Osteoblast (primary cell): Measurements from ENCODE around the gene CLEC9A. TPM values are rescaled to one million over a fixed set of nuclear protein-coding genes. Genes with fewer than 3 reads are reported as not detected.

ENCODE experiments used
- DNase-seq: peaks from one replicate; pipeline ENCODE4 v3.0.0; 2011; ENCODE audit warnings: low spot score, mixed read lengths; ENCODE audit not compliant: insufficient read length; ENCODE audit errors: missing footprints
- H2AFZ ChIP-seq: 2 replicates; pipeline ENCODE4 v1.6.0; 2011; ENCODE audit warnings: mild to moderate bottlenecking, low read length
- H3K27ac ChIP-seq: 2 replicates; pipeline ENCODE4 v1.5.1; 2011; ENCODE audit warnings: mild to moderate bottlenecking, low read depth, low read length, moderate library complexity
- H3K27me3 ChIP-seq: 2 replicates; pipeline ENCODE4 v1.6.0; 2012; ENCODE audit warnings: mild to moderate bottlenecking, control low read depth, inconsistent platforms, low read length, moderate library complexity; ENCODE audit not compliant: insufficient read depth
- H3K36me3 ChIP-seq: 2 replicates; pipeline ENCODE4 v1.5.1; 2011; ENCODE audit warnings: mild to moderate bottlenecking, low read length, control low read depth, moderate library complexity; ENCODE audit not compliant: insufficient read depth
- H3K4me1 ChIP-seq: 2 replicates; pipeline ENCODE4 v1.5.1; 2011; ENCODE audit warnings: mild to moderate bottlenecking, low read length, control low read depth, moderate library complexity; ENCODE audit not compliant: insufficient read depth
- H3K4me2 ChIP-seq: 2 replicates; pipeline ENCODE4 v1.6.0; 2011; ENCODE audit warnings: mild to moderate bottlenecking, low read length; ENCODE audit not compliant: insufficient read depth
- H3K4me3 ChIP-seq: fragments of 200-600 bp; sonication (generic); 3 replicates; pipeline ENCODE4 v1.5.1; 2012; ENCODE audit warnings: mild to moderate bottlenecking, low read length, inconsistent platforms; ENCODE audit not compliant: insufficient read depth
- H3K79me2 ChIP-seq: 2 replicates; pipeline ENCODE4 v1.6.0; 2012; ENCODE audit warnings: mild to moderate bottlenecking, low read length, control low read depth, inconsistent platforms; ENCODE audit not compliant: insufficient read depth
- H3K9me3 ChIP-seq: 2 replicates; pipeline ENCODE4 v1.5.1; 2011; ENCODE audit warnings: low read depth, low read length, control low read depth
- H4K20me1 ChIP-seq: 2 replicates; pipeline ENCODE4 v1.6.0; 2012; ENCODE audit warnings: mild to moderate bottlenecking, low read length, control low read depth; ENCODE audit not compliant: insufficient read depth
- total RNA-seq: library from RNA; depleted of rRNA; stranded (reverse); fragments of >200 nt; gene quantifications from 2 replicates; pipeline ENCODE4 v1.2.3, GENCODE V29; 2012
- TF ChIP-seq, protein P1 (sequence below): IDR thresholded peaks from 2 replicates; pipeline ENCODE4 v1.5.1; 2011; ENCODE audit warnings: mild to moderate bottlenecking, low read depth, low read length, moderate library complexity; ENCODE audit errors: extremely low read depth

CLEC9A gene
- total RNA-seq, 1 donor: not detected

DNA sequence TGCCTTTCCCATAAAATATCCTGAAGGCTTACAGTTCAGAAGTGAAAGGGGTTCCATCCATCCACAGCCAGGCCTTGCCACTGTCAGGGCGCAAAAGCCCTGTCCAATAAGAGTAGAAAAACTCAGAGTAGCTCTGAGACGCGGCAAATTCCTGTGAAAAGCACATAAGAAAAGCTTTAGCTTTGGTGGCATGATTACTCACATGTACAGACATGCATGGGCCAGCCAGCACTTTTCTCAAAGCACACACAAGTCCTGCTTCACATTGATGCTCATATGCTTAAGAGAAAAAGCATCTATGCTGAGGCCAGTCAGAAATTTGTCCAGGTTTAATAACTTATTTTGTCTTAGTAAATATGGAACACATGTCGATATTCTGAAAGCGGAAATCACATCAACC lies 42.8 kb downstream of the CLEC9A start:
- no peak for DNase-seq
- H3K4me2 ChIP-seq: no peak overlapping the region
- TF ChIP-seq, protein P1, sequence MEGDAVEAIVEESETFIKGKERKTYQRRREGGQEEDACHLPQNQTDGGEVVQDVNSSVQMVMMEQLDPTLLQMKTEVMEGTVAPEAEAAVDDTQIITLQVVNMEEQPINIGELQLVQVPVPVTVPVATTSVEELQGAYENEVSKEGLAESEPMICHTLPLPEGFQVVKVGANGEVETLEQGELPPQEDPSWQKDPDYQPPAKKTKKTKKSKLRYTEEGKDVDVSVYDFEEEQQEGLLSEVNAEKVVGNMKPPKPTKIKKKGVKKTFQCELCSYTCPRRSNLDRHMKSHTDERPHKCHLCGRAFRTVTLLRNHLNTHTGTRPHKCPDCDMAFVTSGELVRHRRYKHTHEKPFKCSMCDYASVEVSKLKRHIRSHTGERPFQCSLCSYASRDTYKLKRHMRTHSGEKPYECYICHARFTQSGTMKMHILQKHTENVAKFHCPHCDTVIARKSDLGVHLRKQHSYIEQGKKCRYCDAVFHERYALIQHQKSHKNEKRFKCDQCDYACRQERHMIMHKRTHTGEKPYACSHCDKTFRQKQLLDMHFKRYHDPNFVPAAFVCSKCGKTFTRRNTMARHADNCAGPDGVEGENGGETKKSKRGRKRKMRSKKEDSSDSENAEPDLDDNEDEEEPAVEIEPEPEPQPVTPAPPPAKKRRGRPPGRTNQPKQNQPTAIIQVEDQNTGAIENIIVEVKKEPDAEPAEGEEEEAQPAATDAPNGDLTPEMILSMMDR: no peak

DNA sequence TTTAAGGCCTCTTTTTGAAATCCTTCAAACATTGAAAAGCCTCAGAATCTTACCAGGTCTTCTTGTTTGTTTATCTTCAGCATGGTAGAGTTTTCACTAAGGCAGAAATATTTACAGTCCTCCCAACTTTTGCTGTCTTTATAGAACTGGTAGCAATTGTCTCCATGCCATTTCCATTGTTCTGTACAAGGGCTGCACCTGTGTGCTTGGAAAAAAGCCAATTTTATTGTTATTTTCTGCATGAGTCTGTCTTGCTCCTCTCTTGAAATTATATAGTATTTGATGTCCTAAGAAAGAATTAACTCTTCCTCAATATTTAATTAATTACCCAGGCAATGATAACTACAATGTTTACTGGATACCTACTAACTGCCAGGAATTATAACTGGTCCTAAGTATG lies 45.0 kb downstream of the CLEC9A start:
- H3K9me3 ChIP-seq: no peaks in the 10 kb centered on the region
- H3K4me3 ChIP-seq: no peak overlapping the region
- H3K27ac ChIP-seq: no peak overlapping the region
- no peaks in the 10 kb centered on the region for H4K20me1 ChIP-seq
- no peak overlapping the region for H2AFZ ChIP-seq
- H3K79me2 ChIP-seq: no peaks in the 10 kb centered on the region
- TF ChIP-seq, protein P1: no peak
- no peaks in the 10 kb centered on the region for H3K36me3 ChIP-seq
- H3K4me2 ChIP-seq: no peak overlapping the region
- no peaks in the 10 kb centered on the region for H3K27me3 ChIP-seq
- DNase-seq: no peak
- H3K4me1 ChIP-seq: no peaks in the 10 kb centered on the region

More for the DNA sequence above, 42.8 kb downstream of the CLEC9A start:
- Histone ChIP-seq H3K27me3 (no peaks in the 10 kb centered on the region), H3K9me3 (no peaks in the 10 kb centered on the region), H3K4me3 (no peak overlapping the region), H3K4me1 (no peaks in the 10 kb centered on the region), H3K79me2 (no peaks in the 10 kb centered on the region), H4K20me1 (no peaks in the 10 kb centered on the region), H2AFZ (no peak overlapping the region), H3K27ac (no peak overlapping the region), H3K36me3 (no peaks in the 10 kb centered on the region)

DNA sequence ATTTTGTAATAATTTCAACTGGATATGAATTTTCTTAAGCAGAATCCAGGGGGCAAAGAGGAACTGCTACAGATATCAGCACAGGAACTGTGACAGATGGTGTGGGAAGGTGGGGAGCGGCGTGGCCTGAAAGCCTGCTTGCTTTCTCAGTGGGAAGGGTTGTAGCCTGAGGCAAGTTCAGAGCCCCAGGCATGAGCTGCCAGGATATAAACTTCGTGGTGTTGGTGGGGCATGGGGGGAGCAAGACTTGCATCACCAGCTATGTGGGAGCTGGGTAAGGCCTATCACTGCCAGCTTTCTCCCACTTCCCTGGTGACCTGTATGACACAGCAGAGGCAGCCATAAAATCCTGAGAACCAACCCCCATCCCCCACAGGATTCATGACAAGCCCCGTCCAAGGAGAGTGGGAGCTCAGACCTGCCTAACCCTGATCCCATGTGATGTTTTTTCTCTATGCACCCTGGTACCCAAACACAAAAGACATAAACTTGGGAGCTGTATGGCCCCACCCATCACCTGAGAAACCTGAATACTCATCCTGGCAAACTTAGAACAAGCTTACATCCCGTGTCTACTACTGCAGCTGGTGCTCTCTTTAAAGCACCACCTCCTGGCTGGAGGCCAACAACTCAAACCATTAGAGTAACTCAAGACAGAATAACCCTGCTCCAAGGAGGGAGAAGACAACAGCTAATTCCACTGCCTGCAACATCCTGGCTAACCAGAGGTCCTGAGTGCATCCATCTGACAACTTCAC lies 51.8 kb downstream of the CLEC9A start:
- Histone ChIP-seq H3K27ac (no peak overlapping the region), H2AFZ (no peak overlapping the region), H3K36me3 (no peaks in the 10 kb centered on the region), H3K4me3 (no peak overlapping the region), H3K9me3 (no peaks in the 10 kb centered on the region), H4K20me1 (no peaks in the 10 kb centered on the region), H3K27me3 (no peaks in the 10 kb centered on the region), H3K4me2 (no peak overlapping the region), H3K4me1 (no peaks in the 10 kb centered on the region), H3K79me2 (no peaks in the 10 kb centered on the region)
- TF ChIP-seq, protein P1: no peak
- no peak for DNase-seq

DNA sequence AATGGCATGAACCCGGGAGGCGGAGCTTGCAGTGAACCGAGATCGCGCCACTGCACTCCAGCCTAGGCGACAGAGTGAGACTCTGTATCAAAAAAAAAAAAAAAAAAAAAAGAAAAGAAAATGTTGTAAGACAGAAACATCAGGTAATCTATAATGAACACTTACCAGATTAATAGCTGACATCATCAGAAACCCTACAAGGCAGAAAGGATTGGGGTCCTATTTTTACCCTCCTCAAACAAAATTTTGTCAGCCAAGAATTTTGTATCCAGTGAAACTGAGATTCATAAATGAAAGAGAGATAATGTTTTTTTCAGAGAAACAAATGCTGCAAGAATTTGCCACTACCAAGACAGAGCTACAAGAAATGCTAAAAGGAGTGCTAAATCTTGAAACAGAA lies 54.3 kb downstream of the CLEC9A start:
- H3K4me2 ChIP-seq: no peak overlapping the region
- no peak overlapping the region for H2AFZ ChIP-seq
- TF ChIP-seq, protein P1: no peak
- H3K4me3 ChIP-seq: no peak overlapping the region
- no peak for DNase-seq
- no peaks in the 10 kb centered on the region for H3K36me3 ChIP-seq
- no peaks in the 10 kb centered on the region for H4K20me1 ChIP-seq
- H3K27me3 ChIP-seq: no peaks in the 10 kb centered on the region
- no peaks in the 10 kb centered on the region for H3K9me3 ChIP-seq
- H3K4me1 ChIP-seq: no peaks in the 10 kb centered on the region
- H3K79me2 ChIP-seq: no peaks in the 10 kb centered on the region
- no peak overlapping the region for H3K27ac ChIP-seq
